GM23338 (cell line): ENCODE measurements around the gene FGF22. TPM values are rescaled to one million over a fixed set of nuclear protein-coding genes. Genes with fewer than 3 reads are reported as not detected.

Experiments
- ATAC-seq: fragments of 200-7000 bp; cut with Tn5 transposase; 3 replicates; pipeline ENCODE4 v1.9.1; 2020
- DNase-seq: peaks from one replicate; pipeline ENCODE4 v3.0.0-alpha.2; 2015; ENCODE audit warnings: low spot score
- H2AFZ ChIP-seq: fragments of 200-600 bp; sonication (generic); 2 replicates; pipeline ENCODE4 v1.8.0; 2016; ENCODE audit warnings: antibody characterized with exemption, mild to moderate bottlenecking, moderate library complexity
- H3F3A ChIP-seq: fragments of 200-600 bp; sonication (generic); replicated peaks from 2 replicates; pipeline ENCODE4 v1.8.0; 2017; ENCODE audit warnings: antibody characterized with exemption, mixed run types, low read depth
- H3K27ac ChIP-seq: fragments of 200-600 bp; sonication (generic); 2 replicates; pipeline ENCODE4 v1.6.1; 2016; ENCODE audit warnings: low read depth
- H3K27me3 ChIP-seq: fragments of 200-600 bp; sonication (generic); 2 replicates; pipeline ENCODE4 v1.8.0; 2016; ENCODE audit warnings: mild to moderate bottlenecking, mixed run types, moderate library complexity; ENCODE audit not compliant: insufficient read depth
- H3K36me3 ChIP-seq: fragments of 200-600 bp; sonication (generic); 2 replicates; pipeline ENCODE4 v1.8.0; 2016; ENCODE audit warnings: mild to moderate bottlenecking; ENCODE audit not compliant: insufficient read depth
- H3K4me1 ChIP-seq: fragments of 200-600 bp; sonication (generic); 2 replicates; pipeline ENCODE4 v1.8.0; 2016; ENCODE audit warnings: mild to moderate bottlenecking, moderate library complexity; ENCODE audit not compliant: insufficient read depth
- H3K4me2 ChIP-seq: fragments of 200-600 bp; sonication (generic); 2 replicates; pipeline ENCODE4 v1.7.1; 2017; ENCODE audit warnings: mixed run types
- H3K4me3 ChIP-seq: fragments of 200-600 bp; sonication (generic); 2 replicates; pipeline ENCODE4 v1.6.1; 2016; ENCODE audit warnings: mixed run types
- H3K79me2 ChIP-seq: fragments of 200-600 bp; sonication (generic); replicated peaks from 2 replicates; pipeline ENCODE4 v1.8.0; 2017; ENCODE audit warnings: mild to moderate bottlenecking; ENCODE audit not compliant: insufficient read depth
- H3K9me2 ChIP-seq: fragments of 200-600 bp; sonication (generic); 2 replicates; pipeline ENCODE4 v1.8.0; 2017; ENCODE audit not compliant: insufficient read depth
- H4K20me1 ChIP-seq: fragments of 200-600 bp; sonication (generic); replicated peaks from 2 replicates; pipeline ENCODE4 v1.8.0; 2017; ENCODE audit warnings: mild to moderate bottlenecking; ENCODE audit not compliant: insufficient read depth
- H3K27ac Mint-ChIP-seq: 2 replicates; pipeline ENCODE4 v1.8.0; 2020; ENCODE audit warnings: inconsistent platforms, mild to moderate bottlenecking, moderate library complexity, mixed read lengths
- H3K27me3 Mint-ChIP-seq: 3 replicates; pipeline ENCODE4 v1.8.0; 2022; ENCODE audit warnings: low read depth, mild to moderate bottlenecking, moderate library complexity, mixed read lengths, inconsistent platforms; ENCODE audit not compliant: insufficient read depth, poor library complexity
- H3K36me3 Mint-ChIP-seq: 3 replicates; pipeline ENCODE4 v1.8.0; 2021; ENCODE audit warnings: low read depth, mild to moderate bottlenecking, inconsistent platforms, moderate library complexity, mixed read lengths
- H3K4me1 Mint-ChIP-seq: 3 replicates; pipeline ENCODE4 v1.8.0; 2020; ENCODE audit warnings: mild to moderate bottlenecking, inconsistent platforms, mixed read lengths
- H3K4me3 Mint-ChIP-seq: 3 replicates; pipeline ENCODE4 v1.8.0; 2021; ENCODE audit warnings: moderate library complexity, mild to moderate bottlenecking, inconsistent platforms, mixed read lengths
- H3K9me3 Mint-ChIP-seq: 3 replicates; pipeline ENCODE4 v1.8.0; 2020; ENCODE audit warnings: moderate library complexity, mild to moderate bottlenecking, inconsistent platforms, mixed read lengths
- CREB1 ChIP-seq: fragments of 250-450 bp; sonication (Bioruptor Pico); IDR thresholded peaks from 2 replicates; pipeline ENCODE4 v1.5.0; 2020; ENCODE audit warnings: low read depth, mild to moderate bottlenecking, moderate library complexity
- CTCF ChIP-seq, 2 experiments: fragments of 200-600 bp in 1 of 2; sonication (generic) in 1 of 2; conservative IDR thresholded peaks; 2 replicates each; pipeline versions ENCODE4 v1.5.1 to v1.6.1; 2016 to 2017; ENCODE audit warnings: antibody characterized with exemption in 2 of 2, low read depth in 2 of 2, mild to moderate bottlenecking in 2 of 2, moderate library complexity in 1 of 2
- EZH2 ChIP-seq: fragments of 200-600 bp; sonication (generic); IDR thresholded peaks from one replicate; pipeline ENCODE4 v1.8.0; 2017; ENCODE audit warnings: antibody characterized with exemption, mild to moderate bottlenecking, low read depth; ENCODE audit not compliant: unreplicated experiment
- EZH2phosphoT487 ChIP-seq: fragments of 200-600 bp; sonication (generic); IDR thresholded peaks from one replicate; pipeline ENCODE4 v1.8.1; 2018; ENCODE audit warnings: antibody characterized with exemption; ENCODE audit not compliant: unreplicated experiment
- JUNB ChIP-seq: IDR thresholded peaks from one replicate; pipeline ENCODE4 v1.6.1; 2016; ENCODE audit warnings: antibody characterized with exemption; ENCODE audit not compliant: unreplicated experiment
- NANOG ChIP-seq: IDR thresholded peaks from 2 replicates; pipeline ENCODE4 v1.6.1; 2016; ENCODE audit warnings: antibody characterized with exemption, borderline replicate concordance
- POLR2AphosphoS5 ChIP-seq: IDR thresholded peaks from 2 replicates; pipeline ENCODE4 v1.6.1; 2016; ENCODE audit warnings: antibody characterized with exemption, low read depth
- REST ChIP-seq: IDR thresholded peaks from one replicate; pipeline ENCODE4 v1.6.1; 2018; ENCODE audit warnings: antibody characterized with exemption; ENCODE audit not compliant: unreplicated experiment
- STAT1 ChIP-seq: IDR thresholded peaks from one replicate; pipeline ENCODE4 v1.6.1; 2016; ENCODE audit warnings: antibody characterized with exemption; ENCODE audit not compliant: unreplicated experiment
- ZNF114 ChIP-seq: fragments of 250-450 bp; sonication (Bioruptor Pico); IDR thresholded peaks from 2 replicates; pipeline ENCODE4 v1.5.0; 2020; ENCODE audit warnings: mild to moderate bottlenecking, moderate library complexity
- ZNF331 ChIP-seq: fragments of 250-450 bp; sonication (Bioruptor Pico); IDR thresholded peaks from 2 replicates; pipeline ENCODE4 v1.5.0; 2020; ENCODE audit warnings: low read depth, mild to moderate bottlenecking, moderate library complexity
- ZNF462 ChIP-seq: fragments of 250-450 bp; sonication (Bioruptor Pico); IDR thresholded peaks from 2 replicates; pipeline ENCODE4 v1.5.0; 2020; ENCODE audit warnings: mild to moderate bottlenecking, moderate library complexity
- polyA plus RNA-seq: library from polyadenylated mRNA; unstranded; fragments of >200 nt; fragmentation: Nextera tagmentation; extraction: Ambion mirVana; gene quantifications from 2 replicates; pipeline ENCODE4 v1.2.1, GENCODE V29; 2016
- total RNA-seq: library from RNA; depleted of rRNA; stranded (reverse); fragments of >200 nt; shearing (Covaris generic); gene quantifications from 2 replicates; pipeline ENCODE4 v1.2.3, GENCODE V29; 2014
- TF ChIP-seq, protein P1 (sequence below): IDR thresholded peaks from 2 replicates; pipeline ENCODE4 v1.6.1; 2016; ENCODE audit warnings: antibody characterized with exemption

Gene FGF22
- total and polyA plus RNA-seq, 2 experiments from 2014 or later: 1.0 to 2.8 TPM

- Histone ChIP-seq H3K4me1 (no peaks in the 10 kb centered on the region), H3K27ac (no peak overlapping the region), H4K20me1 (no peaks in the 10 kb centered on the region; the same call in none of the 2 replicates), H3K79me2 (no peaks in the 10 kb centered on the region), H3F3A (no peaks in the 10 kb centered on the region), H3K4me2 (no peak overlapping the region), H3K27me3 (peaks cover 9% of the 10 kb centered on the region; the same call in 1 of the 2 replicates), H3K36me3 (0 out of 2 replicates have a peak, but pooled peaks cover 5% of the 10 kb centered on the region), H2AFZ (no peak overlapping the region), H3K4me3 (no peak overlapping the region), H3K9me2 (no peaks in the 10 kb centered on the region)
- Mint-ChIP-seq H3K27me3 (peaks cover 24% of the 10 kb centered on the region), H3K4me3 (no peak overlapping the region), H3K27ac (no peak overlapping the region), H3K9me3 (no peaks in the 10 kb centered on the region; the same call in 2 of the 3 replicates), H3K4me1 (peaks cover 4% of the 10 kb centered on the region; the same call in 2 of the 3 replicates), H3K36me3 (peaks cover 11% of the 10 kb centered on the region; the same call in 2 of the 3 replicates)
- DNase-seq (no peak), ATAC-seq (no peak)
- TF ChIP-seq, protein P1, sequence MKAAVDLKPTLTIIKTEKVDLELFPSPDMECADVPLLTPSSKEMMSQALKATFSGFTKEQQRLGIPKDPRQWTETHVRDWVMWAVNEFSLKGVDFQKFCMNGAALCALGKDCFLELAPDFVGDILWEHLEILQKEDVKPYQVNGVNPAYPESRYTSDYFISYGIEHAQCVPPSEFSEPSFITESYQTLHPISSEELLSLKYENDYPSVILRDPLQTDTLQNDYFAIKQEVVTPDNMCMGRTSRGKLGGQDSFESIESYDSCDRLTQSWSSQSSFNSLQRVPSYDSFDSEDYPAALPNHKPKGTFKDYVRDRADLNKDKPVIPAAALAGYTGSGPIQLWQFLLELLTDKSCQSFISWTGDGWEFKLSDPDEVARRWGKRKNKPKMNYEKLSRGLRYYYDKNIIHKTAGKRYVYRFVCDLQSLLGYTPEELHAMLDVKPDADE: no peak
- no peak for TF ChIP-seq ZNF331 (CRISPR knock-in tag)
- TF ChIP-seq STAT1: no peak
- no peak for TF ChIP-seq EZH2
- no peak for TF ChIP-seq ZNF114 (CRISPR knock-in tag)
- no peak for TF ChIP-seq CREB1 (CRISPR knock-in tag)
- TF ChIP-seq JUNB: no peak
- TF ChIP-seq REST: no peak
- no peak for TF ChIP-seq NANOG
- TF ChIP-seq EZH2phosphoT487: no peak
- no peak for TF ChIP-seq ZNF462 (CRISPR knock-in tag)
- no peak for TF ChIP-seq CTCF (conservative IDR thresholded peaks at IDR 0.05; ENCODE audit: low read depth in 2 of 2)
- no peak for TF ChIP-seq POLR2AphosphoS5
Measured at GRCh38 chr19:642767-643727, 3.4 kb downstream of the FGF22 start.
